ENCODE measurements around the gene PBX3. TPM values are rescaled to one million over a fixed set of nuclear protein-coding genes. Genes with fewer than 3 reads are reported as not detected.

The PBX3 gene
- total RNA-seq, 1 experiment from 2014 or later: 46.0 TPM

- no peaks in the 10 kb centered on the region for H3K9me3 Mint-ChIP-seq
- no peaks in the 10 kb centered on the region; the same call in none of the 2 replicates for H3K27me3 Mint-ChIP-seq (ENCODE audit: low read depth)
- Histone ChIP-seq H3K79me2 (ENCODE audit: insufficient read depth, low read length) (peaks cover 26% of the 10 kb centered on the region; the same call in 1 of the 2 replicates), H3K27me3 (ENCODE audit: insufficient read depth, low read length) (no peaks in the 10 kb centered on the region), H3K4me1 (ENCODE audit: insufficient read depth, low read length) (no peaks in the 10 kb centered on the region), H2AFZ (ENCODE audit: low read length) (peak overlapping the region; percentile 94), H4K5ac (ENCODE audit: insufficient read length, low read depth, low read length) (no peak overlapping the region), H3K9me3 (ENCODE audit: control insufficient read depth, low read depth, low read length) (no peaks in the 10 kb centered on the region), H4K20me1 (ENCODE audit: control insufficient read depth, insufficient read depth, insufficient read length) (no peaks in the 10 kb centered on the region), H2BK5ac (ENCODE audit: insufficient read length, low read length) (no peak overlapping the region), H3K9ac (ENCODE audit: extremely low read depth, insufficient read length, low read length) (peak overlapping the region; percentile 56), H2BK12ac (ENCODE audit: insufficient read length, low read depth, low read length) (no peak overlapping the region), H3K27ac (ENCODE audit: insufficient read length, low read depth, low read length) (no peak overlapping the region), H2BK20ac (ENCODE audit: low read depth, low read length, poor library complexity, severe bottlenecking) (no peak overlapping the region), H2BK15ac (ENCODE audit: low read depth, low read length) (no peak overlapping the region), H3K18ac (ENCODE audit: insufficient read length, low read depth, low read length) (no peak overlapping the region), H4K91ac (ENCODE audit: insufficient read length, low read depth, low read length) (no peak overlapping the region), H3K56ac (ENCODE audit: insufficient read length, low read depth, low read length) (no peak overlapping the region), H3K4ac (ENCODE audit: low read depth, low read length) (no peak overlapping the region), H3K4me2 (ENCODE audit: insufficient read depth, insufficient read length, low read length) (peak overlapping the region; percentile 52), H2AK5ac (ENCODE audit: insufficient read length, low read length) (no peak overlapping the region), H3T11ph (ENCODE audit: low read length) (no peak overlapping the region), H3K23me2 (ENCODE audit: insufficient read length, low read depth, low read length, poor library complexity, severe bottlenecking) (peaks cover 8% of the 10 kb centered on the region), H3K79me1 (ENCODE audit: insufficient read depth, low read depth, low read length, poor library complexity, severe bottlenecking) (peaks cover 8% of the 10 kb centered on the region), H3K23ac (ENCODE audit: insufficient read length, low read depth, low read length) (no peak overlapping the region), H2BK120ac (ENCODE audit: low read depth, low read length, poor library complexity, severe bottlenecking) (no peak overlapping the region), H3K14ac (ENCODE audit: insufficient read depth, low read length) (no peak overlapping the region), H4K8ac (replicated peaks; ENCODE audit: insufficient read length, low read depth, low read length) (no peak overlapping the region)
- H3K4me1 Mint-ChIP-seq: peaks cover 25 to 30% of the 10 kb centered on the region in 2 experiments
- DNase-seq: no peak
- TF ChIP-seq, protein P1, sequence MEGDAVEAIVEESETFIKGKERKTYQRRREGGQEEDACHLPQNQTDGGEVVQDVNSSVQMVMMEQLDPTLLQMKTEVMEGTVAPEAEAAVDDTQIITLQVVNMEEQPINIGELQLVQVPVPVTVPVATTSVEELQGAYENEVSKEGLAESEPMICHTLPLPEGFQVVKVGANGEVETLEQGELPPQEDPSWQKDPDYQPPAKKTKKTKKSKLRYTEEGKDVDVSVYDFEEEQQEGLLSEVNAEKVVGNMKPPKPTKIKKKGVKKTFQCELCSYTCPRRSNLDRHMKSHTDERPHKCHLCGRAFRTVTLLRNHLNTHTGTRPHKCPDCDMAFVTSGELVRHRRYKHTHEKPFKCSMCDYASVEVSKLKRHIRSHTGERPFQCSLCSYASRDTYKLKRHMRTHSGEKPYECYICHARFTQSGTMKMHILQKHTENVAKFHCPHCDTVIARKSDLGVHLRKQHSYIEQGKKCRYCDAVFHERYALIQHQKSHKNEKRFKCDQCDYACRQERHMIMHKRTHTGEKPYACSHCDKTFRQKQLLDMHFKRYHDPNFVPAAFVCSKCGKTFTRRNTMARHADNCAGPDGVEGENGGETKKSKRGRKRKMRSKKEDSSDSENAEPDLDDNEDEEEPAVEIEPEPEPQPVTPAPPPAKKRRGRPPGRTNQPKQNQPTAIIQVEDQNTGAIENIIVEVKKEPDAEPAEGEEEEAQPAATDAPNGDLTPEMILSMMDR (conservative IDR thresholded peaks at IDR 0.05): no peak
- H3K36me3 Mint-ChIP-seq (ENCODE audit: insufficient read depth in 1 of 3, low read depth in 3 of 3): no peaks in the 10 kb centered on the region
- peak overlapping the region in 2 of 3 experiments; percentile 66 to 70; a peak in 3 of 7 replicates for H3K27ac Mint-ChIP-seq
- peak overlapping the region; percentile 81 to 91 for H3K4me3 Mint-ChIP-seq
- WGBS (ENCODE audit: extremely low coverage, insufficient read length, low lambda C conversion rate): no CpG with 5 or more reads among the region's 4 CpGs
Measured at GRCh38 chr9:125707472-125707804, 39.7 kb upstream of the PBX3 start.
